KG1 (cell line): ENCODE data around the gene ARFGAP3.
"Not testable (repeated sequence)": the region's sequence is repeated elsewhere in the genome, so short reads cannot be mapped to it uniquely, and the experiment has no call there.

ENCODE experiments used
- DNase-seq: peaks from one replicate; lab custom pipeline; 2025; lab: John Stamatoyannopoulos, UW

Gene ARFGAP3

DNA sequence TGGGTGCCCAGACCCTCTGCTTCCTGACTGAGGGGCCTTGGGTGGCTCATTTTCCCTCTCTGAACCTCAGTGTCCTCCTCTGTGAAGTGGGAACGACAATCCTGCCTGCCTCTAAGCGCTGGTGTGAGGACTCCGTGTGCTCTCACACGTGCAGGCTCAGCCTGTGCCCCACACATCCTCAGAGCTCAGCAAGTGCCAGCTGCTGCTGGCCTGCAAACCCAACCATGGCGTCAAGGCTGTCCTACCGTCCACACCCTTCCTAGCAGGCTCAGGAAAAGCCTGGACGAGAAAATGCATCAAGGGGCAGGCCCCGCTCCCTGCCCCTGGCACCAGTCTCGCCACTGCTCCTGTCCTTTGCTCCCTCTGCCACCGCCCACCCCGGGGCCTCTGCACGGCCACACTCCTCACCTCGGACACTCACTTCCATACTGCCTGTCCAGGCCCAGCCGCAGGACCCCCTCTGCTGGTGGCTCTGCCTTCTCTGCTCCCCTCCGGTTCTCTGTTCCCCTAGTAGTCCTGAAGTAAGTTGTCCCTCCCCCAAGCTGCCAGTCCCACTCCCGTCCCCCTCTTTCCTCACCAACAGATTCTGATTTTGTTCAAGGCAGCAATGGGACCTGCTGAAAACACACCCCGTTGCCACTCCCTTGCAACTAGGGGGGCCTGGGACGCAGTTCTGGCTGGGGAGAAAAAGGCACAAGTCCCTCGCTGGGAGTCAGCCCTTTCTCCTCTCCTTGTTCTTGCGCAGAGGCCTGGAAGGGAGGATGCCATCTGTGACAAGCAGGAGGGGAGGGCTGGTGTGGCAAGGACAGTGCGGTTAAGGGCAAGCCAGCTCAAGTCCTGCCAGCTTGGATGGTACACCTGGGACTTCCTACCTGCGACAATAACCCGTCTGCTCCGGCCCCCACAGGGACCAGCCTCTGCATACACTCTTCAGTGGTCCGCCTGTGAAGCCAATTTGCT, 62.2 kb downstream of the ARFGAP3 start:
- no peak for DNase-seq

GRCh38 chr22:42793848-42794405, 63.1 kb downstream of the ARFGAP3 start:
- no peak for DNase-seq

DNA sequence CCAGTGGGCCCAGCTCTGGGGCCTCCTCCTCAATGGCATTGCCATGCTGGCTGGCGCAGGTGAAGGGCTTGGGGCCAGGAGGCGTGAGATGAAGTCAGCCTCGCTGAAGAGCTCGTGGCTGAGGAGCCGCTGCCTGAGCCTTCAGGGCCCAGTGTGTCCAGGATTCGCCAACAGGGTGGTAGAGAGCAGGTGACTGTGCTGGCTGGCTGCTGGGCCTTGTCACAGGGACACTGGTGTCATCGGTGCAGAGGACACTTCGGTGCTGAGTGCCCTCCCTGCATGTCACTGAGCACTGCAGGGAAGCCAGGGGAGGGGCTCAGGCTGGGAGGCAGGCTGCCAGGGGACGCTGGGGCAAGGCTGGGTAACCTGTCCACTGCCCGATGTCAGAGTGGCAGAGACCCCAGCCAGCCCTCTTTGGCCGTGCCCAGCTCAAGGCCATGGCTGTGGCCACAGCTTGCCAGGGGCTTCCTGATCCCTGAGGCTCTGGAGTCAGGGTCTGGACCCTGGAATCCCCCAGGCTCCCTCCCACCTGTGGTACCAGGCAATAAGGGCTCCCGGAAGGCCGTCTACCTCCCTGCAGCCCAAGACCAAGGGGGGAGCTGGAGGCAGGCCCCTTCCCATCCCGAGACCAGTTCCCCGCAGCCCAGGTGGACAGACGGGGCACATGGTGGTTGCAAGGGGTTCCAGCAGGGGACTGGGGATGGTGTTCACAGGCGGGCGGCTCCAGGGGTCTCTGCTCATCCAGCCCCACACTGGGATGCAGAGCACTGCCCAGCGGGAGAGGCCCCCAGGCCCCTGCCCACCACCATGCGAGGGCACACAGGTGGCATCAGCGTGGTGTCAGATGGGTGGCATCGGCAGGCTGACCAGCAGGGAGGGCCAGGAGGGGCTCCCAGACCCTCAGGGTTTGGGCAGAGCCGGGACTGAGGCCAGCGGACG, 63.9 kb downstream of the ARFGAP3 start:
- DNase-seq, result no peak

GRCh38 chr22:42792453-42792908, 64.6 kb downstream of the ARFGAP3 start:
- DNase-seq, result no peak

DNA sequence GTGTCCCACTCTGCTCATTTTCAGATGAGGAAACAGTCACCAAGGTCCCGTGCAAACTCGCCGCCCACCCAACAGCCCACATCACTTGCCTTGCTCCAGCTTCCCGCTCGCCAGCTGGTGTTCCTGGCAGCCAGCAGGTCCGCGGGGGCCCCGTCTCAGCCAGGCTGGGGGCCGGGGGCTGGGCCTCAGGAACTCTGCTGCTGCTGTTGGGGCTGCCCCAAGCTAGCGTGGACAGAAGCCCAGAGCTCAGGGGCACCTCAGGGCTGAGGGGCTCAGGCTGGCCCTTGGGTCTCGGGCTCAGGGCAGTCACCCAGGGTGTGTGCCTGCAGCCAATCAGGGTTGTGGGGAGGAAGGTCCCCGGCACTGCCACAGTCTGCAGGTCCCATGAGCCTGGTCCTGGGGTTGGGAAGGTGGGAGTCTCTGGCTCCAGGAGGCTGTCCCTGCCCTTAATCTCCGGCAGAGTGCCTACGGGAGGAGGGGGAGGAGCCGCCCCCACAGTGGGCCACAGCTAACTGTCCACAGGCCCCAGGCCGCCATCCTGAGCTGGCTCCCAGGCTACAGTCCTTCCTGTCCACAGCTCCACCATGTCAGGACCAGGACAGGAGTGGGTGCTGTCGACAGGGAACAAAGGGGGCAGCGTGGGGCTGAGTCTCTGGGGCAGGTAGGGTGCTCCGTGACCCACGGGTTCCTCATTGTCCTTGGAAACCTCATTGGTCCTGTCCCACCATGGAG, 65.2 kb downstream of the ARFGAP3 start:
- DNase-seq, result no peak

DNA sequence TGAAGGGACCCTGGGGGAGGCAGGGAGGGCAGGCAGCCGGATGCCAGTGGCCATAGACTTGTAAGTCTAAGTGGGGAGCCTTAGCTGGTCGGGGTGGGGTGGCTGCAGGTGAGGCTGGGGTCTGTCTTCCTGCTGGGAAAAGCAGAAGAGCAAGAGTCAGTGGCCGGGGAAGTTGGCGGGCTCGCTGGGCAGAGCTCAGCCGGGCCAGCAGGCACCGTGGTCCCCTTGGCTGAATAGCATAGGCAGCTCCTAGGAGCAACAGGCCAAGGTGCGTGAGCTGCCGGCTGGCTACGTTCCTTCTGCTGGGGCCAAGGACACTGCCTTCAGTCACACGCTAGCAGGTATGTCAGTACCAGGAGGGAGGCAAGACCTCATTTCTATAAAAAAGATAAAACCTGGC, 68.6 kb downstream of the ARFGAP3 start:
- no peak for DNase-seq

DNA sequence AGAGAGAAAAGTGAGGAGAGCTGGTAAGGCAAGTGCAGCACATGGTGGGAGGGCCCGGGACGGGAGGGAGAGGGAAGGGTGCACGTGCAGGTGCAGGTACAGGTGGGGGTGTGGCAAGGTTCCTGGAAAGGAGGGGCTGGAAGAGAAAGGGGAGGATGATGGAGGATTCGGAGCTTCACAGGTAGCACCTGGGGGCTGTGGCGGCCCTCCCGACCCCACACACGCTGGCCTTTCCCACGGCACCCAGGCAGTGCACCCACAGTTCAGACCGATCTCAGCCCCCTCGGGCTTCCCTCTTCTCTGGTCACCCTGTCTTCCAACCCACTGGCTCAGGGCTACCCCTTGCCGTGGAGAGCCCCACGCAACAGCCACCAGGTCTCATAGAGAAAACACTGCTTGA, 69.1 kb downstream of the ARFGAP3 start:
- DNase-seq, result no peak

DNA sequence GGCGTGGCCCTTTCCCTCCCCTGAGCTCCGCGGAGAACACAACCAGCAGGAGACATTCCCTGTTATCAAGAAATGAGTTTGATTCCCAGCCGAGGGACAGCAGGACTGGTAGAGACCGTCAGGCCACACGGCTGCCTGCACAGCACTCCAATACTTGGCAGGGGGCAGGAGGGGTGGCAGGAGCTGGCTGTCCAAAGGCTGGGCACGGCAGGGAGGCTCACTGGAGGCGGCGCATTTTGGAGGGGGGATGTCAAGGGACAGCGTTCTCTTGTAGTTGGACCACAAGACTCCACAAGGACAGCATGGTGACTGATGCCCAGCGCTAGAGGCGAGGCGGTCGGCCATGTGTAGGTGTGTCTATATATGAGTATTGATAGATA, 69.7 kb downstream of the ARFGAP3 start:
- DNase-seq, result no peak

GRCh38 chr22:42786606-42787356, 70.3 kb downstream of the ARFGAP3 start:
- no peak for DNase-seq

DNA sequence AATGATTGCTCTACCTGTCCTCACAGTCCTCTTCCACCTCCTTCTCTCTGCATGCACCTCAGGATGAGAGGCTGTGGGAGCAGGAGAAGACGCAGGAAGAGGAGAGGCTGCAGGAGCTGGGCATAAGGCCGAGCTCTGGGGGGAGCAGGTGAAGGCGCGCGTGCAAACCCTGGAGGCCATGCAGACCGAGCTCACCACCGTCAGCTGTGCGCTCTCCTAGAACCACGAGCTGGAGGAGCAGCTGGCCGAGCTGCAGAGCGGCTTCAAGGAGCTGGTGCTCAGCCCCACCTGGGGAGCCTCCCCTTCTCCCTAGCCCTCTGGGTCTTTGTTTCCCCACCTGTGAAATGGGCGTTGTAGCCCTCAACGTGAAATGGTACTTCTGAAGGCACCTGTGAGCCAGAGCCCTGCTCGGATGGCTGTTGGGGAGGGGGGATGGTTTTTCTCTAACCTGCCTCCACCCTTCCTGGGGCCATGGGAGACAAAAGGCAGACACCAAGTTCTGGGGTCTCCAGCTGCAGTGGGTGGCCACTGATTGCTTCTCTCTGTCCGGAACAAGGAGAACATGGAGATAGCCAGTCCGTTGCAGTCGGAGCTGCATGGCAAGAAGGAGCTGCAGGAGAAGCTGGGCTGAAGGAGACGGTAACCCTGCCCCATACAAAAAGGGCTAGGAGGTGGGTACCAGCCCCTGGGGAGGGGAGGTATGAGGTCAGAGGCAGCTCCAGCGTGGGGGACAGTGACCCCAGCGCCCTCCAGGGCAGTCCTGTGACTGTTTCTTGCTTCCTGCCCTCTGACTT, 71.2 kb downstream of the ARFGAP3 start:
- no peak for DNase-seq

DNA sequence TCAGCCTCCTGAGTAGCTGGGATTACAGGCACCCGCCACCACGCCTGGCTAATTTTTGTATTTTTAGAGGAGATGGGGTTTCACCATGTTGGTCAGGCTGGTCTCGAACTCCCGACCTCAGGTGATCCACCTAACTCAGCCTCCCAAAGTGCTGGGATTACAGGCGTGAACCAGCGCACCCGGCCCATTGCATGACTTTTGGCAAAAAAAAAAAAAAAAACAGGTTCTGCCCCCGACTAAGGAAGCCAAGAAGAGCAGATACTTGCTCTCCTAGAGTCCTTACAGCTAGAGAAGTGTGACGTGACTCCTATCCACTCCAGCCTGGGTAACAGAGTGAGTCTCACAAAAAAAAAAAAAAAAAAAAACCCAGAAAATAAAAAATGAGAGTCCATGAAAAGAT, 74.8 kb downstream of the ARFGAP3 start:
- DNase-seq, result not testable (repeated sequence)

DNA sequence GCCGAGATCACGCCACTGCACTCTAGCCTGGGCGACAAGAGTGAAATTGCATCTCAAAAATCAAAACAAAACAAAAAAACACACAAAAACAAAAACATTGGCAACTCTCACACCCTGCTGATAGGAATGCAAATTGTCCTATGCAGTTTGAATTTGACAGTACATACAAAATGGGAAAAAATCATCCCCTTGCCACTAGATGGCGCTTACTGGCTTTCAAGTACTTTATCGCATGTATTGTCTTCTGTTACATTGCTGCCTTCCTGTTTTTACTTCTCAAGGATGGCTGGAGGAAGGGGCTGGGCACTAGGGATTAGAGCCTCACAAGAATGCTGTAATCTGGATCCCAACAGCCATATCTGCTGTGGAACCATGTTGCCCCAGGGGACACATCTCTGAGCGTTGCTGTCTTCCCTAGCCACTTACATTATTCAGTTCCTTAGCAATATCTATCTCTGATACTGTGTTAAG, 77.0 kb downstream of the ARFGAP3 start:
- DNase-seq, result peak; percentile 78

DNA sequence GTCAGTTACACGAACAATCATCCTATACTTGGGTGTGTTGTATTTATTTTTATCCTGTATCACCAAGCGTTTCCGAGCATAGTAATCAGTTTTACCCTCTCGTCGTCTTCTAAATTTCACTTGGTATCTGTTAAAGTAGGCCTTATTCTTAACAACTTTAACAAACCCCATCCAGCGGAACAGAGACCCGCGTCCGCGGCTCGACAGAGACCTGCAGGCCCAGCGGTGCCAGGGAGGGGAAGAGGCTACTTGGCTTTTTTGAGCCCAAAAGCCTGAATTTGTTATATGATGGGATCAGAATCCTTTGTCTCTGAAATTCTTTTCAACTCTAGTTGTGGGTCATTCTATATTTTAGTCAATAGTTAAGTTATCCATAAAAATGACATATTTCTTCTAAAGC, 79.9 kb downstream of the ARFGAP3 start:
- DNase-seq, result no peak

GRCh38 chr22:42773167-42773566, 83.9 kb downstream of the ARFGAP3 start:
- DNase-seq, result no peak

GRCh38 chr22:42772647-42773046, 84.4 kb downstream of the ARFGAP3 start:
- no peak for DNase-seq

DNA sequence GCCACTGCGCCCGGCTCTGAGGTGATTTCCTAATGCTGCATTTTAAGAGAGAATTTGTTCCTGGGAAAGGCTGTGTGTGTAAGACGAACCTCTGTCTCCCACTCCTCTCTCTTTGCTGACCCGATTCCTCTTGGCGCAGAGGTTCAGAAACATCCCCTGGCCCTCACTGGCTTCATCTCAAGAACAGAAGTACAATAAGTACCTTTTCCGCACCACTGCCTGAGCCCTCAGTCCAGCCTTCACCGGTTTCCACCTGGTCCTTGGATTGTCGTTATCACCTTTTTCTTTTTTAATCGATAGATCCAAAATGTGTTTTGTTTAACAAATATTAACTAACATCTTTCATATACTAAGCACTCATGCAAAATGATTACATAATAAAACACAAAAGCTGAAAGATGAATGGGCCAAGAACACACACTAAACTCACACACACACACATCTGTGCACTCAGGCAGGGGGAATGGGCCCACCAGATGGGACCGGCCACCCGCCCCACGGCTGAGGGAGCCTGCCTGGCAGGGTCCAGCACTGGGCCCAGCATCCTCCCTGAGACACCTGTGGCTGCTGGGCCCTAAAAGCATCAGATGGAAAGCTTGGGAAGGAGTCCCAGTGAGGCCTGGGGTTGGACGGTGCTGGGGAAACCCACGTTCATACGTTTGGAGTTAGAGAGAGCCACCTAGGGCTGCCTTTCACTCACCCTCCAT, 86.0 kb downstream of the ARFGAP3 start:
- DNase-seq, result no peak

GRCh38 chr22:42770448-42770726, 86.7 kb downstream of the ARFGAP3 start:
- no peak for DNase-seq

GRCh38 chr22:42769574-42770447, 87.3 kb downstream of the ARFGAP3 start:
- DNase-seq, result no peak

DNA sequence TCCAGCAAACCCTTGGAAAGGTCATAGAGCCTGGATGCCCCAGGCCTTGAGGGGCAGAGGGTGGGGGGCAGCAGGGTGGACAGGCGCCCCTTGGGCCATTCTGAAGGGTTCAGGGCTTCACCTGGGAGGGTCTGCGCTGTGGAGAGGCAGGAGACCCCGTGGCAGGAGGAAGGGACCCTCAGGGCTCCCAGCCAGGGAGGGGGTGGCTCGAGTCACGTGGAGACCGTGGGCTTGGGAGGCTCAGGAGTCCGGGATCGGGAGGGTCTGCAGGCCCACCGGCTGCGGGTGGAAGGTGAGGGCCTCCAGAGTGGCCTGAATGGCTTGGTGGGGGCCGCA, 87.9 kb downstream of the ARFGAP3 start:
- DNase-seq, result no peak
